GM12878 (cell line): Measurements from ENCODE around the gene SNX32. TPM values are rescaled to one million over a fixed set of nuclear protein-coding genes. Genes with fewer than 3 reads are reported as not detected.
A peak's percentile ranks its signal among the peaks of the same experiment; 100 is the strongest.

Experiments used
- ATF7 ChIP-seq: fragments of 450-650 bp; IDR thresholded peaks from 2 replicates; pipeline ENCODE4 v1.6.1; 2016; ENCODE audit warnings: low read depth, mild to moderate bottlenecking
- BACH1 ChIP-seq: fragments of 450-650 bp; IDR thresholded peaks from 2 replicates; pipeline ENCODE4 v1.6.1; 2017; ENCODE audit warnings: mild to moderate bottlenecking, borderline replicate concordance
- DPF2 ChIP-seq: fragments of 450-650 bp; IDR thresholded peaks from 2 replicates; pipeline ENCODE4 v1.6.1; 2017; ENCODE audit warnings: mild to moderate bottlenecking
- EP300 ChIP-seq, 2 experiments: fragments of 150-350 bp in 1 of 2; IDR thresholded peaks; 2 replicates each; pipeline ENCODE4 v1.6.1; 2011 to 2012; ENCODE audit warnings: low read depth in 2 of 2, low read length in 2 of 2, borderline replicate concordance in 1 of 2, improper control_type of control experiment in 1 of 2, inconsistent platforms in 1 of 2; ENCODE audit not compliant: control insufficient read depth in 1 of 2
- HDGF ChIP-seq: fragments of 450-650 bp; IDR thresholded peaks from 2 replicates; pipeline ENCODE4 v1.6.1; 2016; ENCODE audit warnings: antibody characterized with exemption
- IRF4 ChIP-seq: IDR thresholded peaks from 2 replicates; pipeline ENCODE4 v1.6.1; 2011; ENCODE audit warnings: low read depth, low read length
- NFYA ChIP-seq: IDR thresholded peaks from 2 replicates; pipeline ENCODE4 v1.6.1; 2011; ENCODE audit warnings: low read depth, mild to moderate bottlenecking, low read length, improper control_type of control experiment, borderline replicate concordance
- NR2C1 ChIP-seq: fragments of 450-650 bp; IDR thresholded peaks from 2 replicates; pipeline ENCODE4 v1.6.1; 2017; ENCODE audit warnings: antibody characterized with exemption, mild to moderate bottlenecking, moderate library complexity
- NR2F1 ChIP-seq: fragments of 450-650 bp; conservative IDR thresholded peaks from 2 replicates; pipeline ENCODE4 v1.6.1; 2017; ENCODE audit warnings: mild to moderate bottlenecking
- PAX8 ChIP-seq: fragments of 450-650 bp; IDR thresholded peaks from 2 replicates; pipeline ENCODE4 v1.6.1; 2017; ENCODE audit warnings: mild to moderate bottlenecking, moderate library complexity
- POLR2A ChIP-seq: IDR thresholded peaks from 2 replicates; pipeline ENCODE4 v1.6.1; 2011; ENCODE audit warnings: low read depth, mild to moderate bottlenecking, low read length
- RUNX3 ChIP-seq: IDR thresholded peaks from 2 replicates; pipeline ENCODE4 v1.6.1; 2012; ENCODE audit warnings: low read length, inconsistent platforms
- SMC3 ChIP-seq: IDR thresholded peaks from 2 replicates; pipeline ENCODE4 v1.6.1; 2011; ENCODE audit warnings: low read length, improper control_type of control experiment, borderline replicate concordance
- SP1 ChIP-seq: IDR thresholded peaks from one replicate; pipeline ENCODE4 v1.6.1; 2011; ENCODE audit warnings: low read depth, low read length
- polyA plus RNA-seq, 11 experiments: library from polyadenylated mRNA; depleted of rRNA in 4 of 11; unstranded in 6 of 11; stranded (reverse) in 5 of 11; fragments of >200 nt; fragmentation: Nextera tagmentation in 4 of 11; fragmentation: Illumina TruSeq in 1 of 11; extraction: Ambion mirVana in 4 of 11; extraction: Trizol in 1 of 11; gene quantifications; 1 replicate in 1 of 11; 2 replicates in 10 of 11; pipeline versions ENCODE4 v1.2.1 to v1.2.3, GENCODE V29; 2011 to 2016; ENCODE audit warnings: inconsistent platforms in 2 of 11, missing spikeins in 2 of 11, low read depth in 1 of 11
- total RNA-seq, 4 experiments: library from RNA; depleted of rRNA in 3 of 4; stranded (reverse); fragments of >200 nt in 3 of 4; fragmentation: Illumina TruSeq in 1 of 4; extraction: Trizol in 1 of 4; gene quantifications; 2 replicates each; pipeline versions ENCODE4 v1.2.1 to v1.2.3, GENCODE V29; 2013 to 2021
- TF ChIP-seq, protein P1 (sequence below): fragments of 450-650 bp; IDR thresholded peaks from 2 replicates; pipeline ENCODE4 v1.6.1; 2016; ENCODE audit warnings: mild to moderate bottlenecking
- TF ChIP-seq, protein P2 (sequence below): fragments of 450-650 bp; IDR thresholded peaks from 2 replicates; pipeline ENCODE4 v1.6.1; 2014; ENCODE audit warnings: mild to moderate bottlenecking
- TF ChIP-seq, protein P3 (sequence below): fragments of 450-650 bp; IDR thresholded peaks from 2 replicates; pipeline ENCODE4 v1.6.1; 2018; ENCODE audit warnings: borderline replicate concordance, mild to moderate bottlenecking; ENCODE audit not compliant: partially characterized antibody
- TF ChIP-seq, protein P4 (sequence below): IDR thresholded peaks from 2 replicates; pipeline ENCODE4 v1.6.1; 2011; ENCODE audit warnings: borderline replicate concordance, low read depth, mild to moderate bottlenecking, moderate library complexity, low read length; ENCODE audit not compliant: insufficient read depth, poor library complexity, severe bottlenecking
- TF ChIP-seq, protein P5 (sequence below): fragments of 450-650 bp; IDR thresholded peaks from 2 replicates; pipeline ENCODE4 v1.6.1; 2016; ENCODE audit warnings: mild to moderate bottlenecking
- TF ChIP-seq, protein P6 (sequence below): fragments of 450-650 bp; IDR thresholded peaks from 2 replicates; pipeline ENCODE4 v1.6.1; 2017; ENCODE audit warnings: borderline replicate concordance
- TF ChIP-seq, protein P7 (sequence below): fragments of 150-350 bp; IDR thresholded peaks from 2 replicates; pipeline ENCODE4 v1.6.1; 2014; ENCODE audit warnings: mild to moderate bottlenecking, low read depth, low read length

Gene SNX32
- total and polyA plus RNA-seq, 10 of the 15 experiments (the other 5 are each of a cell fraction or from before 2014, with no cell fraction given): 0.04 to 1.5 (median 0.11) TPM; not detected in 1

DNA sequence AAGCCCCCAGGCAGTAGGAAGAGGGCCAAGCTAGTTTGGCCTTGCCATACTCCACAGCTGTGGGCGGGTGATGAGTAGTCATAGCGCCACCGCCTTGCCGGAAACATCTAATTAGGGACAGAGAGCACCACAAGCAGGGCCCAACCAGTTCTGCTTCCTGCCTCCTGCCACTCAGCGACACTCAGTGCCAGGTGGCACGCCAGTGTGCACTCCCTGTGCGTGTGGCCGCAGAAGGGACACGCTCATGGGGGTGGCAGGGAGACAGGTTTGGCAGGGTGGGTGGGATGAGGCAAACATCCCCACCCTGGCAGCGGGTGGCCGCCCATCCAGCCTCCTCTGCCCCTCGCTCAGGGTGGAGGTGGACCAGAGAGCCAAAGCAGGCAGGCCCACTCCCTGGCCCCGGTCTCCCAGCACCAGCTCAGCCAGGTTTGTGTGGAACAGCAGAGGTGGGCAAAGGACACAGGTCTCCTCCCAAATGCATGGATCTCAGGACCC lies 42.0 kb upstream of the SNX32 start (continued):
- TF ChIP-seq, protein P1, sequence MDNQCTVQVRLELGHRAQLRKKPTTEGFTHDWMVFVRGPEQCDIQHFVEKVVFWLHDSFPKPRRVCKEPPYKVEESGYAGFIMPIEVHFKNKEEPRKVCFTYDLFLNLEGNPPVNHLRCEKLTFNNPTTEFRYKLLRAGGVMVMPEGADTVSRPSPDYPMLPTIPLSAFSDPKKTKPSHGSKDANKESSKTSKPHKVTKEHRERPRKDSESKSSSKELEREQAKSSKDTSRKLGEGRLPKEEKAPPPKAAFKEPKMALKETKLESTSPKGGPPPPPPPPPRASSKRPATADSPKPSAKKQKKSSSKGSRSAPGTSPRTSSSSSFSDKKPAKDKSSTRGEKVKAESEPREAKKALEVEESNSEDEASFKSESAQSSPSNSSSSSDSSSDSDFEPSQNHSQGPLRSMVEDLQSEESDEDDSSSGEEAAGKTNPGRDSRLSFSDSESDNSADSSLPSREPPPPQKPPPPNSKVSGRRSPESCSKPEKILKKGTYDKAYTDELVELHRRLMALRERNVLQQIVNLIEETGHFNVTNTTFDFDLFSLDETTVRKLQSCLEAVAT: peak; percentile 17; the same call in 1 of the 2 replicates
- TF ChIP-seq RUNX3 (peak; percentile 81), NFYA (no peak), ATF7 (peak; percentile 55; the same call in 1 of the 2 replicates), EP300 (IDR thresholded peaks at IDR 0.05; ENCODE audit: borderline replicate concordance in 1 of 2, control insufficient read depth in 1 of 2, low read depth in 2 of 2, low read length in 2 of 2) (peak; percentile 21 to 49; a peak in 3 of 4 replicates), NR2C1 (no peak), SMC3 (no peak), DPF2 (peak; percentile 97), IRF4 (peak; percentile 91), NR2F1 (peak; percentile 63), POLR2A (peak; percentile 93), PAX8 (no peak), BACH1 (peak; percentile 87; the same call in 1 of the 2 replicates), HDGF (peak; percentile 96), SP1 (peak; percentile 70)
- TF ChIP-seq, protein P2, sequence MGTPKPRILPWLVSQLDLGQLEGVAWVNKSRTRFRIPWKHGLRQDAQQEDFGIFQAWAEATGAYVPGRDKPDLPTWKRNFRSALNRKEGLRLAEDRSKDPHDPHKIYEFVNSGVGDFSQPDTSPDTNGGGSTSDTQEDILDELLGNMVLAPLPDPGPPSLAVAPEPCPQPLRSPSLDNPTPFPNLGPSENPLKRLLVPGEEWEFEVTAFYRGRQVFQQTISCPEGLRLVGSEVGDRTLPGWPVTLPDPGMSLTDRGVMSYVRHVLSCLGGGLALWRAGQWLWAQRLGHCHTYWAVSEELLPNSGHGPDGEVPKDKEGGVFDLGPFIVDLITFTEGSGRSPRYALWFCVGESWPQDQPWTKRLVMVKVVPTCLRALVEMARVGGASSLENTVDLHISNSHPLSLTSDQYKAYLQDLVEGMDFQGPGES: no peak
- TF ChIP-seq, protein P3, sequence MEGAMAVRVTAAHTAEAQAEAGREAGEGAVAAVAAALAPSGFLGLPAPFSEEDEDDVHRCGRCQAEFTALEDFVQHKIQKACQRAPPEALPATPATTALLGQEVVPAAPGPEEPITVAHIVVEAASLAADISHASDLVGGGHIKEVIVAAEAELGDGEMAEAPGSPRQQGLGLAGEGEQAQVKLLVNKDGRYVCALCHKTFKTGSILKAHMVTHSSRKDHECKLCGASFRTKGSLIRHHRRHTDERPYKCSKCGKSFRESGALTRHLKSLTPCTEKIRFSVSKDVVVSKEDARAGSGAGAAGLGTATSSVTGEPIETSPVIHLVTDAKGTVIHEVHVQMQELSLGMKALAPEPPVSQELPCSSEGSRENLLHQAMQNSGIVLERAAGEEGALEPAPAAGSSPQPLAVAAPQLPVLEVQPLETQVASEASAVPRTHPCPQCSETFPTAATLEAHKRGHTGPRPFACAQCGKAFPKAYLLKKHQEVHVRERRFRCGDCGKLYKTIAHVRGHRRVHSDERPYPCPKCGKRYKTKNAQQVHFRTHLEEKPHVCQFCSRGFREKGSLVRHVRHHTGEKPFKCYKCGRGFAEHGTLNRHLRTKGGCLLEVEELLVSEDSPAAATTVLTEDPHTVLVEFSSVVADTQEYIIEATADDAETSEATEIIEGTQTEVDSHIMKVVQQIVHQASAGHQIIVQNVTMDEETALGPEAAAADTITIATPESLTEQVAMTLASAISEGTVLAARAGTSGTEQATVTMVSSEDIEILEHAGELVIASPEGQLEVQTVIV: no peak
- TF ChIP-seq, protein P4, sequence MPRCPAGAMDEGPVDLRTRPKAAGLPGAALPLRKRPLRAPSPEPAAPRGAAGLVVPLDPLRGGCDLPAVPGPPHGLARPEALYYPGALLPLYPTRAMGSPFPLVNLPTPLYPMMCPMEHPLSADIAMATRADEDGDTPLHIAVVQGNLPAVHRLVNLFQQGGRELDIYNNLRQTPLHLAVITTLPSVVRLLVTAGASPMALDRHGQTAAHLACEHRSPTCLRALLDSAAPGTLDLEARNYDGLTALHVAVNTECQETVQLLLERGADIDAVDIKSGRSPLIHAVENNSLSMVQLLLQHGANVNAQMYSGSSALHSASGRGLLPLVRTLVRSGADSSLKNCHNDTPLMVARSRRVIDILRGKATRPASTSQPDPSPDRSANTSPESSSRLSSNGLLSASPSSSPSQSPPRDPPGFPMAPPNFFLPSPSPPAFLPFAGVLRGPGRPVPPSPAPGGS: peak; percentile 53
- TF ChIP-seq, protein P5, sequence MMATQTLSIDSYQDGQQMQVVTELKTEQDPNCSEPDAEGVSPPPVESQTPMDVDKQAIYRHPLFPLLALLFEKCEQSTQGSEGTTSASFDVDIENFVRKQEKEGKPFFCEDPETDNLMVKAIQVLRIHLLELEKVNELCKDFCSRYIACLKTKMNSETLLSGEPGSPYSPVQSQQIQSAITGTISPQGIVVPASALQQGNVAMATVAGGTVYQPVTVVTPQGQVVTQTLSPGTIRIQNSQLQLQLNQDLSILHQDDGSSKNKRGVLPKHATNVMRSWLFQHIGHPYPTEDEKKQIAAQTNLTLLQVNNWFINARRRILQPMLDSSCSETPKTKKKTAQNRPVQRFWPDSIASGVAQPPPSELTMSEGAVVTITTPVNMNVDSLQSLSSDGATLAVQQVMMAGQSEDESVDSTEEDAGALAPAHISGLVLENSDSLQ: peak; percentile 96
- TF ChIP-seq, protein P6, sequence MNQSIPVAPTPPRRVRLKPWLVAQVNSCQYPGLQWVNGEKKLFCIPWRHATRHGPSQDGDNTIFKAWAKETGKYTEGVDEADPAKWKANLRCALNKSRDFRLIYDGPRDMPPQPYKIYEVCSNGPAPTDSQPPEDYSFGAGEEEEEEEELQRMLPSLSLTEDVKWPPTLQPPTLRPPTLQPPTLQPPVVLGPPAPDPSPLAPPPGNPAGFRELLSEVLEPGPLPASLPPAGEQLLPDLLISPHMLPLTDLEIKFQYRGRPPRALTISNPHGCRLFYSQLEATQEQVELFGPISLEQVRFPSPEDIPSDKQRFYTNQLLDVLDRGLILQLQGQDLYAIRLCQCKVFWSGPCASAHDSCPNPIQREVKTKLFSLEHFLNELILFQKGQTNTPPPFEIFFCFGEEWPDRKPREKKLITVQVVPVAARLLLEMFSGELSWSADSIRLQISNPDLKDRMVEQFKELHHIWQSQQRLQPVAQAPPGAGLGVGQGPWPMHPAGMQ: no peak
- TF ChIP-seq, protein P7, sequence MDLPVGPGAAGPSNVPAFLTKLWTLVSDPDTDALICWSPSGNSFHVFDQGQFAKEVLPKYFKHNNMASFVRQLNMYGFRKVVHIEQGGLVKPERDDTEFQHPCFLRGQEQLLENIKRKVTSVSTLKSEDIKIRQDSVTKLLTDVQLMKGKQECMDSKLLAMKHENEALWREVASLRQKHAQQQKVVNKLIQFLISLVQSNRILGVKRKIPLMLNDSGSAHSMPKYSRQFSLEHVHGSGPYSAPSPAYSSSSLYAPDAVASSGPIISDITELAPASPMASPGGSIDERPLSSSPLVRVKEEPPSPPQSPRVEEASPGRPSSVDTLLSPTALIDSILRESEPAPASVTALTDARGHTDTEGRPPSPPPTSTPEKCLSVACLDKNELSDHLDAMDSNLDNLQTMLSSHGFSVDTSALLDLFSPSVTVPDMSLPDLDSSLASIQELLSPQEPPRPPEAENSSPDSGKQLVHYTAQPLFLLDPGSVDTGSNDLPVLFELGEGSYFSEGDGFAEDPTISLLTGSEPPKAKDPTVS: no peak
